Ascending aorta (tissue), 2 donors: Measurements from ENCODE around the gene WWC1. TPM values are rescaled to one million over a fixed set of nuclear protein-coding genes. Genes with fewer than 3 reads are reported as not detected.
A peak's percentile ranks its signal among the peaks of the same experiment; 100 is the strongest.

Experiments used
- DNase-seq, 2 donors: peaks; one replicate each; pipeline ENCODE4 v3.0.0-alpha.2; 2019; ENCODE audit warnings: low spot score in 2 of 2
- H3K27ac ChIP-seq, 2 donors: fragments of 200-600 bp; sonication (generic); one replicate each; pipeline ENCODE4 v1.5.1; 2016 to 2017; ENCODE audit warnings: mild to moderate bottlenecking in 1 of 2
- H3K27me3 ChIP-seq: fragments of 200-600 bp; sonication (generic); one replicate; pipeline ENCODE4 v1.5.1; 2017
- H3K36me3 ChIP-seq, 2 donors: fragments of 200-600 bp; sonication (generic); one replicate each; pipeline ENCODE4 v1.5.1; 2016
- H3K4me1 ChIP-seq, 2 donors: fragments of 200-600 bp; sonication (generic); one replicate each; pipeline ENCODE4 v1.5.1; 2016 to 2017; ENCODE audit warnings: mild to moderate bottlenecking in 1 of 2
- H3K4me3 ChIP-seq, 2 donors: fragments of 200-600 bp; sonication (generic); one replicate each; pipeline ENCODE4 v1.5.1; 2016 to 2017; ENCODE audit warnings: mild to moderate bottlenecking in 1 of 2
- H3K9me3 ChIP-seq, 2 donors: fragments of 200-600 bp; sonication (generic); one replicate each; pipeline ENCODE4 v1.5.1; 2016
- intact Hi-C: fragments of 100-400 bp; cut with DNase I; formaldehyde crosslinking; loops from one replicate; pipeline ENCODE4 v1.15.1; 2023
- total RNA-seq: library from RNA; depleted of rRNA; stranded (reverse); fragments of >200 nt; gene quantifications from one replicate; pipeline ENCODE4 v1.1.0, GENCODE V29; 2016
- TF ChIP-seq, protein P1 (sequence below), 3 experiments: fragments of 200-600 bp in 2 of 3; fragments of 450-650 bp in 1 of 3; sonication (generic) in 2 of 3; IDR thresholded peaks; one replicate each; pipeline ENCODE4 v1.5.1; 2016 to 2019; ENCODE audit warnings: antibody characterized with exemption in 3 of 3, mild to moderate bottlenecking in 1 of 3, moderate library complexity in 1 of 3

Gene WWC1
- total RNA-seq, 1 donor from 2014 or later: not detected

DNA sequence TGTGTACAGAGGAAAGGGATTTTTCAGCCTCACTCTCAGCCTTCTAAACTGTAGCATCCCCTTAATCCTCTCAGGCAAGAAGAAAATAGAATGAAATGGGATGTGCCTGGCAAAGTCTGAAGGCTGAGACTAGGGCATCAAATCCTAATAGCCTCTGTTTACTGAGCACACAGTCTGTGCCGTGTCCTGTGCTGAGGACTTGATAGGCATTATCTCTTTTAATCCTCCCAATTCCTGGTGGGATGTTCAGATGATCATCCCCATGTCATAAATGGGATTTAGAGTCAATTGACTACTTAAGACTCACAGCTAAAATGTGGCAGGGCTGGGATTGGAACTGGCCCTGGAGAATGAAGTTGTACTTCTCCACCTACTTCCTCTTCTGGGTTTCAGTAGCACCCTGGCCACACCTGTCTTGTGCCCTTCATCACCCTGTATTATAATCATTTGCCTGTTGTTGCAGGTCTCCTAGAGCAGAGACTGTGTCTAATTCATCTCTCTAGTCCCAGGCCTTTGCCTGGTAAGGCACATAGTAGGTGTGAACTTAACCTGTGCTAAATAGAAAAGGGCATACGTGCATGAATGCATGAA lies 81.0 kb downstream of the WWC1 start:
- DNase-seq: peak in 1 of 2 donors; percentile 11
- Histone ChIP-seq H3K27me3 (no peaks in the 10 kb centered on the region), H3K4me1 (no peaks in the 10 kb centered on the region), H3K27ac (no peak overlapping the region), H3K4me3 (no peak overlapping the region), H3K36me3 (no peaks in the 10 kb centered on the region), H3K9me3 (no peaks in the 10 kb centered on the region)
- TF ChIP-seq, protein P1, sequence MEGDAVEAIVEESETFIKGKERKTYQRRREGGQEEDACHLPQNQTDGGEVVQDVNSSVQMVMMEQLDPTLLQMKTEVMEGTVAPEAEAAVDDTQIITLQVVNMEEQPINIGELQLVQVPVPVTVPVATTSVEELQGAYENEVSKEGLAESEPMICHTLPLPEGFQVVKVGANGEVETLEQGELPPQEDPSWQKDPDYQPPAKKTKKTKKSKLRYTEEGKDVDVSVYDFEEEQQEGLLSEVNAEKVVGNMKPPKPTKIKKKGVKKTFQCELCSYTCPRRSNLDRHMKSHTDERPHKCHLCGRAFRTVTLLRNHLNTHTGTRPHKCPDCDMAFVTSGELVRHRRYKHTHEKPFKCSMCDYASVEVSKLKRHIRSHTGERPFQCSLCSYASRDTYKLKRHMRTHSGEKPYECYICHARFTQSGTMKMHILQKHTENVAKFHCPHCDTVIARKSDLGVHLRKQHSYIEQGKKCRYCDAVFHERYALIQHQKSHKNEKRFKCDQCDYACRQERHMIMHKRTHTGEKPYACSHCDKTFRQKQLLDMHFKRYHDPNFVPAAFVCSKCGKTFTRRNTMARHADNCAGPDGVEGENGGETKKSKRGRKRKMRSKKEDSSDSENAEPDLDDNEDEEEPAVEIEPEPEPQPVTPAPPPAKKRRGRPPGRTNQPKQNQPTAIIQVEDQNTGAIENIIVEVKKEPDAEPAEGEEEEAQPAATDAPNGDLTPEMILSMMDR (IDR thresholded peaks at IDR 0.05): no peak
- intact Hi-C loops: no loop called here

DNA sequence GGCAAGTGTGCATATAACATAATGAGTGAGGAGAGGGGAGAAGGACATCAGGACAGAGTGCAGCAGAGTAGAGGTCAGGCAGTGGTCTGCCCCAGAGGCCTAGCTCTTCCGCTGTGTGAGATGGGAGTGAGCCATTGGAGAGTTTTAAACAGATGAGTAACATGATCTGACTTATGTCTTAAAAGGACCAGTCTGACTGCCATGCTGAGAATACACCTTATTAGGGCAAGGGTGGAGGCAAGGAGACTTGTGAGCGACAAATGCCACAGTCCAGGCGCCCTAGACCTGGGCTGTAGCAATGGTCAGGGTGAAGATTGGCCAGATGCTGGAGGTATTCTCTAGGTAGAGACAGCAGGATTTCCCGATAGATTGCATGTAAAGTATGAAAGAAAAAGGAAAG lies 83.1 kb downstream of the WWC1 start:
- TF ChIP-seq, protein P1 (IDR thresholded peaks at IDR 0.05): no peak
- no peaks in the 10 kb centered on the region for H3K9me3 ChIP-seq

DNA sequence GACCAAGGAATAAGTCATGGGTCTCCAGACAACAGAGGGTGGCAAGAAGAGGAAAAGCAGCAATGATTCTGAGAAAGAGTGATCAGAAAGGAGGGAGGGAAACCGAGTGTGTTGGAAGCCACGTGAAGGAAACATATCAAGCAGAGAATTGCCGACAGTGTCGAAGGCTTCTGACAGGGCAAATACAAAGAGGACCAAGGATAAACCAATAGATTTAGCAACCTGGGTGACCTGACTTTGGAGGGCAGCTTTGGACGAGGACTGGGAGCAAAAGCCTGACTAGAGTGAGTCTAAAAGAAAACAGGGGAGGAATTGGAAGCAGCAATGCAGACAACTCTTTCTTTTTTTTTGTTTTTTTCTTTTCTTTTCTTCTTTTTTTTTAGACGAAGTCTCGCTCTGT lies 83.8 kb downstream of the WWC1 start:
- intact Hi-C loops: no loop called here
- Histone ChIP-seq H3K4me3 (no peak overlapping the region), H3K36me3 (no peaks in the 10 kb centered on the region), H3K9me3 (no peaks in the 10 kb centered on the region), H3K27me3 (no peaks in the 10 kb centered on the region), H3K4me1 (no peaks in the 10 kb centered on the region), H3K27ac (no peak overlapping the region)
- peak in 1 of 2 donors; percentile 21 for DNase-seq
- TF ChIP-seq, protein P1 (IDR thresholded peaks at IDR 0.05): no peak

More for the DNA sequence above, 83.1 kb downstream of the WWC1 start:
- Histone ChIP-seq H3K27ac (no peak overlapping the region), H3K27me3 (no peaks in the 10 kb centered on the region), H3K4me1 (no peaks in the 10 kb centered on the region), H3K36me3 (no peaks in the 10 kb centered on the region), H3K4me3 (no peak overlapping the region)
- peak in 1 of 2 donors; percentile 4 for DNase-seq
- intact Hi-C loops: no loop called here

DNA sequence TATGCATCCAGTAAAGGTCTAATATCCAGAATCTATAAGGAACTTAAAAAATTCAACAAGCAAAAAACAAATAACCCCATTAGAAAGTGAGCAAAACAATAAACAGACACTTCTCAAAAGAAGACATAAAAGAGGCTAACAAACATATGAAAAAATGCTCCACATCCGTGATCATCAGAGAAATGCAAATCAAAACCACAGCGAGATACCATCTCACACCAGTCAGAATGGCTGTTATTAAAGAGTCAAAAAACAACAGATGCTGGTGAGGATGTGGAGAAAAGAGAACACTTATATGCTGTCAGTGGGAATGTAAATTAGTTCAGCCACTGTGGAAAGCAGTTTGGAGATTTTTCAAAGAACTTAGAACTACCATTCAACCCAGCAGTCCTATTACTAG lies 86.1 kb downstream of the WWC1 start:
- Histone ChIP-seq H3K4me1 (no peaks in the 10 kb centered on the region), H3K27ac (no peak overlapping the region), H3K27me3 (no peaks in the 10 kb centered on the region), H3K4me3 (no peak overlapping the region), H3K36me3 (no peaks in the 10 kb centered on the region), H3K9me3 (no peaks in the 10 kb centered on the region)
- TF ChIP-seq, protein P1 (IDR thresholded peaks at IDR 0.05): no peak
- no peak for DNase-seq
- intact Hi-C loops: no loop called here

DNA sequence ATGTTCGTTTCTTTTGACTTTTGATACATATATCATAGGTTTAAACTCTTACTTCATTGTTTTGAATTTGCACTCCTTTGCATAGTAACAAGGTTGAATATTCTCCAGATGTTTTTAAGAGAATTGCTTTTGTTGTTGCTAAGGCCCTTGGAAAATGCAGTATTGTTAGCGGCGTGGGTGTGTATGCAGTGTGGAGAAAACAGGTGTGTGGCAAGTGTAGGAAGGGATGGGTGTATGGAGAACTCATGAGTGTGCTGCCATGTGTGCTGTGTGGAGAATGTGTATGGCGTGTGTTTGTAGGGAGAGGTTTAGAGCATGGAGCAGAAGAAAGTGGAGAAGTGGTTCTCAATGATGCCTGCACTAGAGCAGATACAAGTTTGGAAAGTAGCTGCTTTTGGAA lies 87.3 kb downstream of the WWC1 start:
- TF ChIP-seq, protein P1 (IDR thresholded peaks at IDR 0.05): no peak
- H3K27me3 ChIP-seq: no peaks in the 10 kb centered on the region
- intact Hi-C loops: no loop called here
- no peak overlapping the region for H3K27ac ChIP-seq
- H3K36me3 ChIP-seq: no peaks in the 10 kb centered on the region
- H3K4me1 ChIP-seq: no peaks in the 10 kb centered on the region
- H3K9me3 ChIP-seq: no peaks in the 10 kb centered on the region
- no peak overlapping the region for H3K4me3 ChIP-seq
- peak in 1 of 2 donors; percentile 7 for DNase-seq

DNA sequence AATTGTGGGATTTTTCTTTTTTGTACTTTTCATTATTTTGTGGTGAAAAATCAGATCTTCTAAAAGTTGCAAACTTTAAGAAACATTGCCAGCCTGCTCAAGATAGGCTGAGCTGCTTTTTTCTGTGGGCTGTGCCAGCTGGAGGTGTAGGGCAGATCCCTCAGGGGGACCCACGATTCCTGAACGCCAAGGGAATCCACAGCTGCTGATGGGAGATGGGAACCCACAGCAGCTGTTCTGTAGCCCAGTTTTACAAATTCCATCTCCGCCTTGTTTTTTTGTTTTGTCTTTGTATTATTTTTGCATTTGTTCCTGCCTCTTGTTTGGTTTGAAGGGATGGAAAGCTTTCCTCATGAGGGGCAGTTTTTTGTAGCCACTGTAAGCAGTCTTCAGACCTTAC lies 91.0 kb downstream of the WWC1 start:
- intact Hi-C loops: no loop called here
- Histone ChIP-seq H3K4me3 (no peak overlapping the region), H3K9me3 (peaks cover 3 to 5% of the 10 kb centered on the region in 2 donors), H3K27ac (no peak overlapping the region), H3K36me3 (no peaks in the 10 kb centered on the region), H3K27me3 (no peaks in the 10 kb centered on the region), H3K4me1 (no peaks in the 10 kb centered on the region)
- TF ChIP-seq, protein P1 (IDR thresholded peaks at IDR 0.05): no peak
- no peak for DNase-seq
